Measurements from ENCODE around the gene RBFA. TPM values are rescaled to one million over a fixed set of nuclear protein-coding genes. Genes with fewer than 3 reads are reported as not detected.

Gene RBFA
- total and polyA plus RNA-seq, 3 donors from 2014 or later: 25.9 to 57.6 (median 57.0) TPM

GRCh38 chr18:80070825-80071224, 36.6 kb downstream of the RBFA start:
- 73 to 91% methylated on average over 3 to 4 of the region's 4 CpGs for WGBS, 2 donors
- intact Hi-C loops (cut with DNase I; ENCODE audit: low total_unique reads): no loop called here
- TF ChIP-seq POLR2A (IDR thresholded peaks at IDR 0.05) (no peak), CTCF (IDR thresholded peaks at IDR 0.05) (no peak)

DNA sequence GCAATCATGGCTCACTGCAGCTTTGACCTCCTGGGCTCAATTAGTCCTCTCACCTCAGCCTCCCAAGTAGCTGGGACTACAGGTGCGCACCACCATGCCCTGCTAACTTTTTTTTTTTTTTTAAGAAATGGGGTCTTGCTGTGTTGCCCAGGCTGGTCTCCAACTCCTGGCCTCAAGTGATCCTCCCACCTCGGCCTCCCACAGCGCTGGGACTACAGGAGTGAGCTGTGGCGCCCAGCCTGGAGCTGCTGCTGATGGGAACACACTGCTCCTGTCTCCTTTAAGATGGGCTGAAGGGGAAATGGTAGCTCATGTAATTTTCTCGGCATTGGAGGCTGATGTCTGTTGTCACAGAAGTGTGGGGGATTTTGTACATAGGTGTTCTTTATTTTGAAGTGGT, 39.9 kb downstream of the RBFA start:
- intact Hi-C loops (cut with DNase I; ENCODE audit: low total_unique reads): no loop called here
- Histone ChIP-seq H3K9me3 (no peaks in the 10 kb centered on the region), H3K27me3 (no peaks in the 10 kb centered on the region), H3K36me3 (ENCODE audit: low read depth, missing control alignments) (no peaks in the 10 kb centered on the region), H3K4me3 (no peak overlapping the region), H3K4me1 (no peaks in the 10 kb centered on the region), H3K27ac (no peak overlapping the region)
- no peak for DNase-seq
- WGBS, 2 donors: 97 to 98% methylated on average over 5 of the region's 5 CpGs
- no peak for TF ChIP-seq POLR2A (IDR thresholded peaks at IDR 0.05)
- TF ChIP-seq CTCF (IDR thresholded peaks at IDR 0.05): no peak

More at GRCh38 chr18:80070825-80071224, 36.6 kb downstream of the RBFA start:
- no peak overlapping the region for H3K27ac ChIP-seq
- no peaks in the 10 kb centered on the region for H3K27me3 ChIP-seq
- no peaks in the 10 kb centered on the region for H3K9me3 ChIP-seq
- no peak for DNase-seq
- no peaks in the 10 kb centered on the region for H3K4me1 ChIP-seq
- no peaks in the 10 kb centered on the region for H3K36me3 ChIP-seq (ENCODE audit: low read depth, missing control alignments)
- H3K4me3 ChIP-seq: no peak overlapping the region

GRCh38 chr18:80074697-80075096, 40.5 kb downstream of the RBFA start:
- no peaks in the 10 kb centered on the region for H3K4me1 ChIP-seq

GRCh38 chr18:80075940-80076339, 41.7 kb downstream of the RBFA start:
- WGBS, 2 donors: 95 to 97% methylated on average over 7 of the region's 7 CpGs
- no peaks in the 10 kb centered on the region for H3K9me3 ChIP-seq
- no peaks in the 10 kb centered on the region for H3K27me3 ChIP-seq
- H3K4me1 ChIP-seq: no peaks in the 10 kb centered on the region
- no peak for DNase-seq
- TF ChIP-seq CTCF (IDR thresholded peaks at IDR 0.05) (no peak), POLR2A (IDR thresholded peaks at IDR 0.05) (no peak)
- no peak overlapping the region for H3K27ac ChIP-seq
- no peak overlapping the region for H3K4me3 ChIP-seq
- no peaks in the 10 kb centered on the region for H3K36me3 ChIP-seq (ENCODE audit: low read depth, missing control alignments)
- intact Hi-C loops (cut with DNase I; ENCODE audit: low total_unique reads): no loop called here

More at GRCh38 chr18:80074697-80075096, 40.5 kb downstream of the RBFA start:
- intact Hi-C loops (cut with DNase I; ENCODE audit: low total_unique reads): no loop called here
- WGBS, 2 donors: 78 to 89% methylated on average over 8 of the region's 8 CpGs
- Histone ChIP-seq H3K36me3 (ENCODE audit: low read depth, missing control alignments) (no peaks in the 10 kb centered on the region), H3K27me3 (no peaks in the 10 kb centered on the region), H3K9me3 (no peaks in the 10 kb centered on the region), H3K27ac (no peak overlapping the region), H3K4me3 (no peak overlapping the region)
- TF ChIP-seq CTCF (IDR thresholded peaks at IDR 0.05) (no peak), POLR2A (IDR thresholded peaks at IDR 0.05) (no peak)
- DNase-seq: no peak

- 95 to 96% methylated on average over 9 of the region's 9 CpGs for WGBS, 2 donors
- no peak for DNase-seq
- H3K36me3 ChIP-seq (ENCODE audit: low read depth, missing control alignments): no peaks in the 10 kb centered on the region
- no peaks in the 10 kb centered on the region for H3K9me3 ChIP-seq
- no peak overlapping the region for H3K4me3 ChIP-seq
- H3K27ac ChIP-seq: no peak overlapping the region
- intact Hi-C loops (cut with DNase I; ENCODE audit: low total_unique reads): no loop called here
- no peaks in the 10 kb centered on the region for H3K4me1 ChIP-seq
- no peak for TF ChIP-seq POLR2A (IDR thresholded peaks at IDR 0.05)
- TF ChIP-seq CTCF (IDR thresholded peaks at IDR 0.05): no peak
- no peaks in the 10 kb centered on the region for H3K27me3 ChIP-seq
Observed at GRCh38 chr18:80076379-80076778, 42.1 kb downstream of the RBFA start.
